HG03066 (cell line): Measurements from ENCODE around the gene CASQ2.

ENCODE experiments used
- ATAC-seq: cut with Tn5 transposase; IDR thresholded peaks from one replicate; pipeline ENCODE4 v1.9.1; 2021; ENCODE audit warnings: low read depth; ENCODE audit not compliant: unreplicated experiment

The CASQ2 gene

DNA sequence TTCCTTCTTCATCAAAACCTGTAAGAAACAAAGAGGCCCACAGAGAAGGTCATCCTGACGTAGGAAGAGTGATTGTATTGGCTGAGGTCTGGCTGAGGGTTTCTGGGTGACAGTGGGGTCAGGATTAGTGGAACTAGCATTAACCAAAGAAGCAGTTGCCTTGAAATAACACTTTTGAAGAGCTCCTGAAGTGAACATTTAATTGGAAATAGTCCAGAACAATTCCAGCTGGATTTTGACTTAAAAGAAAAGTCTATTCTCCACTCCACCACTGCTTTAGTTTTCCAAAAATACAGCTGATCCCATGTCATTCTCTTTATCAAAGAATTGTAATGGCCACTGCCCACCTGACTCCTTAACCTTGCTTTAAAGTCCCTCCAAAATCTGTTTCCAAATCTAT, 27.7 kb downstream of the CASQ2 start:
- no peak for ATAC-seq

DNA sequence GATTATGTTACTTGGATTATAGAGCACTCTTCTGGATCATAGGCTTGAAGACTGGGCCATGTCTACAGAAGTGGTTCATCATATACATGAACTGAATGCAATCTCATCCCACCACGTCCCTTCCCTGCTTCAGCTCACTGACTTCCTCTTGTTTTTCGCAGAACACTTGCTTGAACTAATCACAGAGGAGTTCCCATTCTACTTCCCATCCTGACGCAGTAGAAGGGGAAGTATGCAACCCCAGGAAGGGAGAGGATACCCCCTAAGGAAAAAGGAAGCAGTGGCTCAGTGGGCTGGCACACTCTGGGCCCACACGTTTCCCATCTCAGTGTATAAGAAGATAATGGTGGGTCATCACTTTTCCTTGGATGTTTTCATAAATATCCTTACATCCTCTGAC, 36.2 kb downstream of the CASQ2 start:
- no peak for ATAC-seq

DNA sequence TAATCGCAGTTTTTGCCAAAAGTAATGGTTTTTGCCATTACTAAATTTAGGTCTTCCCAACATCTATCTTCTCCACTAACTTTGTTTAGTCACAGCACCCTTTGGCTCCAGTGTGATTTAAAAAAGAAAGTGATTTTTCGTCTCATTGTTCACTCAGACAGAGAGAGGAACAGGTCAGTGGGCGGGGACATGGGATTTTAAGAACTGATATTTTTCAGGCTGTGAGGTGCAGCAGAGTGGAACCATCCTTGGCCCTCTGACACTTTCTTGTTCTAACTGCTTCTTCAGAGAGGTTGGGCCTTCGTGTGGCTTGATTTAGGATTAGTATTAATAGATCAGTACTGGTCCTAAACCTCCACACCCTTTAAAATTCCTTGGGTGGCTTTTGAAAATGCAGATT, 38.8 kb downstream of the CASQ2 start:
- ATAC-seq: peak; percentile 96

DNA sequence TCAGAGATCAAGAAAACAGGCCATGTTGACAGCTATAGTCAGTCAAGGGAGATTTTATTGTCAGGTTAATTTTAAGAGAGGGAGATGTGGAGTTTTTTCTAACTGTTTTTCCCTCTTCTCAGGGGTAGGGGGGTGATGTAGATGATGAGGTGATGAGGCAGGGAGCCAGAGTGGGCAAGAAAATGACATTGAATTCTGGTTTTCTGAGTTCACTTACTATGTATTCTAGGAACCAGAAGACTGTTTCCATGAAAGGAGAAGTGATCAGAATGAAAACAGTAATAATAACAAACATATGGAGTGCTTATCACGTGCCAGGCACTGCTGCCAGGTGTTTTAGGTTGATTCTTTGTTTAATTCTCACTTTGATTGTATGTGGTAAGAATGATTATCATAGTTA, 40.2 kb downstream of the CASQ2 start:
- ATAC-seq: no peak

DNA sequence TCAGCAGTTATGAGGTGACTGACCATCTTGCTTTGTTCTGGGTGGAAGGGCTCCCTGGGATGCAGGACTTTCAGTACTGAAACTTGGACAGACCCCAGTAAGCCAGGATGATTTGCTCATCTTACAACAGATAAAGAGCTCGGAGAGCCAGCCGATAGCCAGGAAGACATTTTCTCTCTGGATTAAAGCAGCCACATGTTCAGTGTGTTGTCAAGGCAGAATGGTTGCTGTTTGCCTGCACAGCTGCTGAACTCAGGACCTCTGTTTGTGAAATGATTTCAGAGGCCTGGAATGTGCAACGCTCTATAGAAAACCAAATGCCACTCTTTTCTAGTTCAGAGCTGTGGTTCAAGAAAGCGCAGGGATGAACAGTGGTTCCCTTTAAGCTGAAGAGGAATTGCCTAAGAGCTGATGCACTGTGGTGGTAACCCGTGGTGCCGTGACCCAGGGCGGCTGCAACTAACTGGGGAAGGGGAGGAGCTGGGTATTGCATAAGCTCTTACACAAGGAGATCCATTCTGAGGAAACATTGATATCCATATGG, 40.7 kb downstream of the CASQ2 start:
- no peak for ATAC-seq

DNA sequence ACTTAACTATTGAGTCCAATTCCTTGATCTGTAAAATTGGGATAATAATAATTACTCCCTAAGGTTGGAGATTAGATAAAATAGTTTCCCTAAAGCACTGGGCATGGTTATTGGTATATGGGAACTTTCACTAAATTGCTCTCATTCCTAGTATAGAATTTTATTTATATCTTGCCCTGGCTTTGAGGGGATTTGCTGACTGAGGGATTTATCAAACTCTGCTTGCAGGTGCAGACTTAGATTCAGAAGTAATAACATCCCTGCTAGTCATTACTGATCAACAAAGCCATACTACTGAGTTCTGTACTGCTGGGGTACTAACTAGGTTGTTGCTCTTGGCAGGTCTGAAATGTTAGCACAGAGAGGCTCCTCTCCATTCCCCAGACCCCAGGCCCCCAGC, 41.9 kb downstream of the CASQ2 start:
- no peak for ATAC-seq

DNA sequence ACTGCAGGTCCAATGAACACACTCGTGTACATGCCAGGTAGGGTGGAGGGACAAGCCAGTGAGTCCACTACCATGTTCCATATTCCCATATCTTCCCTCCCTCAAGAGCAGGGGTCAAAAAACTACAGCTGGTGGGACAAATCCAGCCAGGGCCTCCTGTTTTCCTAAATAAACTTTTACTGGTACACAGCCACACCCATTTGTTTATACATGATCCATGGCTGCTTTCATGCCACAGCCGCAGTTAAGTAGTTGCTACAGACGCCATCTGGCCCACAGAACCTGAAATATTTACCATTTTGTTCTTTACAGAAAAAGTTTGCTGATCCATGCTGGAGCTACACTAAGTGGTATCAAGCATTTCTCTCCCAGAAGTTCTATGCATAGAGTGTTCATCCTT, 42.4 kb downstream of the CASQ2 start:
- no peak for ATAC-seq

DNA sequence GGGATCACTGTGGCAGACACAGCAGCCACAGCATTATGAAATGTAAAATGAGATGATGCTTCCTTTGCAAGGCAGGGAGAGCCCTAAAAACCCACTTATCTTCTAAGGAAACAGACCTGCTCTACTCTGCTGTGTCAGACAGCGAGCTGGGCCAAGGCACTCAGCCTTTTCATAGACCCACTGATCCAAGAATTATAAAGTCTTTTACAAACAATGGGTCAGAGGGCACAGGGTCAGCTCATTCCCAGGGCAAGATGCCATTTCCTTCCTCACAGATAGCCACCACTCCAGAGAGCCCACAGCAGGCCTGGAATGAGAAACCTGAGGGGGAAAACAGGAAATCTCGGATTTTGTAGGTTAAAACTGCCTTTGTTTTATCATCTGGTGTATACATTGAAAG, 42.9 kb downstream of the CASQ2 start:
- no peak for ATAC-seq

DNA sequence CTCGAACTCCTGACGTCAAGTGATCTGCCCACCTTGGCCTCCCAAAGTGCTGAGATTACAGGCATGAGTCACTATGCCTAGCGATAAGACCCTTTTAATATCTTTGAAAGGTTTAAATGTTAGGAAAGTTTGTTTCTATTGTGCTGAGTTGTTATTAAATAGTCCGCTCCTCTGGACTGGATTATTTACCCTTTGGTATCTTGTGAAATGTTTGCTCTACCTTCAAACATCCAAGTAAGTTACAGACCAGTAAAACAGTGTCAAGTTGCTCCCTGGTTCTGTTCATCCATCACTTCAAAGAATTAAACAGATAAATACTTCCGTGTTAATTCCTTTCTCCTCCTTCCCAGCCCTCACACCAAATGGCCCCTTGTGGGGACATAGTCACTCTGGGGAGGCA, 44.8 kb downstream of the CASQ2 start:
- ATAC-seq: no peak

DNA sequence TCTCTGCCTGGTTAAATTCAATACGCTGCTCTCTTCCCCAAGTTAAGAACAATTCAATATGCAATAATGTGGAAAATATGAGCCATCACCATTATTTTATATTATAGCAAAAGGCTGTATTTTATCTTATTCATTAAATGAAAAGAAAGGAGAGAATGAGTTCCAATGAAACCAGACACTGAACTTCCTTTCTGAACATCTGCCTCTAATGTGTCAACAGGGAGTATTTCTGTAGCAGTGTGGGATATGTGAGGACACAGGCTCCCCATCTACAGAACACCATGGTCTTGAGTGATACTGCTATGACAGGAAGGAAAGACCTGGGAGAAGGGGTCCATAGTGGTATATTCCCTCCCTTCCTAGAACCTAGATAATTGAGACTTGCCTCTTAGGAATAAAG, 46.3 kb downstream of the CASQ2 start:
- ATAC-seq: no peak

DNA sequence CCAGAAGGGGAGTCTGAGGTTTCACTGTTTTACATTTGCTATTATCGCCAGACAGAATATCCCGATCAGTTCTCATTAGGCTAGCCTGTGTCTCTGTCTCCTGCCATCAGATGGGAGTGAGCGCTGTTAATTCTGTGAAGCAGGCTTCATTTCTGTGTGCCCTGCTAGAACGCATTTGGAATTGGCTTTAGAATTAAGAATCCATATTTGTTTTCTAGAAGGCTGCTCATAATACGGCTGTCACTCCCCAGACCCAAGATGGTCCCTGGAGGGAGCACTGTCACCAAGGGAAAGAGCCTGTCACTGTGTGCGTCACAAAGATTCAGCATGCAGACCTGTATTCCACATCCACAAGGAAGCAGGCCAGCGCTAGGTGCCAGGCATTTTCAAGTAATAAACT, 49.2 kb downstream of the CASQ2 start:
- no peak for ATAC-seq

DNA sequence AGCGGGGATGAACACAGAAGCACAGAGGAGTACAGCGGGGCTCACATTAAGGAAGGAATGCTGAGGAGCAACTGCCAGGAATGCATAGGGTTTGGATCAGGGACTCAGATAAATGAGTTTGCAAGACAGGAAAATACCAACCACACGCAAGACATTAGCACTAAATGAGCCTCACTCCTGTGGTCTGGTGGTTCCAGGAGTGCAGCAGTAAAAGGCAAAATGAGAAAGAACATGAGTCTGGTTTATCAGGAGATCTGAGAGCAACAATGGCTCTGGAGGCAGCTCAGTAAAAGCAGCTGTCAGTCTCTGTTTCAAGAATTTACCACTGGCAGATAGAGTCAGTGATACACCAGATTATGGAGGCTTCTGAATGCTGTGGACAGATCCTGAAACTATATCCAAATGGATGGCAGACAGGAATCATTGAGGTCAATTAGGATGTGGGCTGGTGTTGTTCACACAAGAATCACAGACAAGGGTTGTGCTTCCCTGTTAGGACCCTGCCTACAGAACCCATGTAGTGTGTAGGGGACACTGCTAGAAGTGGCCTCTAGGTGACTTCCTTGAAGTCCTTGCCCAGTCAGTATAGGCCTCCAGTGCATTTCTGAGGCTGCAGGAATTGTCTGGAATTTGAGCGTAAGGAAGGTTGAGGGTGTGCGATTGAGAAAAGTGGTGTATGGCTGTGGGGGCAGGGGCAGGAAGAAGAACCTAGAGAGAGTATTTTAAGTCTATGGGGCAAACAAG, 50.3 kb downstream of the CASQ2 start:
- ATAC-seq: no peak

DNA sequence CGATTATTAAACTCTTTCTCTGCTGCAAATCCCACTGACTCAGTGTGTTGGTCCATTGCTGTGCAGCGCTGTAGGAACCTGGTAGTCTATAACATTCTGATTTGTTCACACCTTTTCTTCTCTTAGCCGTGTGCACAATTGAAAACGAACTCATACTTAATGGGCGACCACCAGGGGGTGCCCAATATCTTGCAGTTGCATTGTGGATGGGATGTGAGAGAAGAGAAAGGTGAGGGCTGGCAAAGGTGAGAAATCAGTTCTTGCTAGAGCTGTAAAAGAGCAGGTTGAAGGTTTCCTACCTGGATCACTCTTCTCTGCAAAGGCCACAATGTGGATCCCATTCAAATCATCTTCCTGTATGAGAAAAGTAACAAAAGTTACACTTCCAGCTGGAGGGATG, 51.0 kb downstream of the CASQ2 start:
- no peak for ATAC-seq

DNA sequence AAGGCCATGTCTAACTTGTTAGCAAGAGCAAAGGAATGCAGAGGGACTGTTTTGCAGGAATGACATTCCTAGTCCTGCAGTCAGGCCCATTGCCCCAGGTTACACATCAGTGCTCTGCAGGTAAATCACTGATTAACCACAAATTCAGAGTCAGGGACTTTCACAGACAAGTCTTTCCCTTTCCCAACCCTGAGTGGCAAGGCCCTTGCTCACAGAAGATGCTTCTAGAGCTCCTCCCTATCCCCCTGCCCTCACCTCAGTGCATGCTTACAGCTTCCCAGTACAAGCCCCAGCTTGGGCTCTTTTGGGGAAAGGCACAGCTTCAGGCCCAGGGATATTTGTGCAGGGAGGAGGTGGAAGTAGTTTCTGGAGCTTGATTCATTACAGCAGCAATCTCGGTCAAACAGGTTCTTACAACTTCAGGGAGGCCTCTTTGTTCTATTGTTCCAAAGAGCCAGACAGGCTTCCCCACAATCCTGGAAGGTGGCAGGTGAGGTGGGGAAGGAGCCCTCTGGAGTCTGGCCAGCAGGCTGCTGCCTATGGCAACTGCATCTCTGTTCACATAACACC, 53.9 kb downstream of the CASQ2 start:
- ATAC-seq: no peak

DNA sequence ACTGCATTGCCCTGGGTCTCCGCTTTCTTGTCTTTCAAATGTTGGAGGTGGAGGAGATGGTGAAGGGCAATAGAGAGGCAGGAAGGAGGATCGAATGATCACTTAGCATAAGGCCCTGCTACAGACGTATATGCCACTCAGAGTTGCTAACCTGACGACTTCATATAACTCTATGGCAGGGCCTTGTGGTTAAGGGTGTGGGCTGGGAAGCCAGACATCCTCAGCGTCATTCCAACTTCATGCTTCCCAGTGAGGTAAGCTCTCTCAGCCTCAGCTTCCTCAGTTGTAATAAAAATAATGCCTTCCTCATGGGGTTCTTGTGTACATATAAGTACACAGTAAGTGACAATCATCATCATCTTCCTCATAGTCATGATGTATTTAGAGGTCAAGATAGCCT, 54.6 kb downstream of the CASQ2 start:
- ATAC-seq: no peak

DNA sequence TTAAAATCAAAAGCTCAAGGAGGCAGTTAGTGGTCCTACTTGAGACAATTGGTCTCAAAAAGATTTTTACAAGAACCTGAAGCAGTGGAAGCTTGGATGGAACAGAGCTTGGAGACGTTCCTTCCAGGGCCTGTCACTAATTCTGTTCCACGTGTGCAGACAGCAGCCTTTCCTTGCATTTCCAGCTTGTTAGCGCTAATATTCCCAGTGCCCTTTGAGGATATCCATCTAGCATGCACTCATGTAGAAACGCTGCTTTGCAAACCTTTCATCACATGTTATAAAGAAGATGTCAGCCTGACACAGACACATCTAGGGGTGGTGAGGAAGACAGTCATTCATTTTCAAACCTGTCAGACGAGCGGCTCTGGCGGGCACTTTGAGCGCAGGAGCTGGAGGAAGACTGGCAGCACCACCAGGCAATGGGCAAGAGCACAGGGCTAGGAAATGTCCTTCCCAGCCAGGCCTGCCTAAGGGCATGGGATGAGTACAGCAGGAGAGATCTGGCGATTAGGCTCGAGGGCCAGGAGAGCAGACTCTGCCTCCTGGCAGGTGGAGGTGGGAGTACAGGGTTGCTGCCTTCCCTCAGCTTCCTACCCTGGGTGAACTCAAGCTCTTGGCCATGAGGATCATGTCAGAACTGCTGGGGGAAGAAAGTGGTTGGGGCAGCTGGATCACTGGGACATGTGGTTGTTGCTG, 55.5 kb downstream of the CASQ2 start:
- ATAC-seq: no peak

DNA sequence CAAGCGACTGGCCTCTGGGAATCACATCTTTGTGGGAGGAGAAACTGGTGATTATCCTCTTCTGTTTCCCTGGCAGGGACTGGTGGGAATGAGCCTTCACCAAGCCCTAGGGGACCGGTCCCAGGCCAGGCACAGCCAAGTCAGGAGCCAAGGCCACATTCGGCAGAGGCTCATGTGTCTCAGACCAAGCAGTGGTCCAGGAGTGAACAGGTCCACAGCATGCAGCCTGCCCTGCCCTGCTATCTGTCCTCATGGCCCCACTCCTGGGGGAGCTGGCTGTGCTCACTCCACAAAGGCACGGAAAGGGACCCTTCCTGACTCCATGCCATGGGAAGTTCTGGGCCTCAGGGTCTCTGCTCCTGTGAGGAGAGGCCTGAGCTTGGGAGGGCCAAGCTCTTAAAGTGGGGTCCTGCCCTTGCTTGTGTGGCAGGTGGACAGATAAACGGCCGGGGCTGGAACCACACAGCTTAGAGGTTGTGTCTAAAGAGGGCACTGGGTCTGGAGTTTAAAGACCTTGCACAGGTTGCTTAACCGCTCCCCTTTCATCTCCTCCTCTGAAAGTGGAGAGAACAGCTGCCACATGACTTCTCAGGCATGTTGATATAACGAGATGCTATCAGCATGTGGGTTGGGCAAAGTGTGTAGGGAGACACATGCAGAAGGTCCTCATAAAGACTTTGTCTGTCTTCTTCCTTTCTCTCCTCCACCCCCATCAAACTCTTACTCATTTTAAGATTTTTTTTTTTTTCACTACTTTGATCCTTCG, 57.5 kb downstream of the CASQ2 start:
- ATAC-seq: no peak

DNA sequence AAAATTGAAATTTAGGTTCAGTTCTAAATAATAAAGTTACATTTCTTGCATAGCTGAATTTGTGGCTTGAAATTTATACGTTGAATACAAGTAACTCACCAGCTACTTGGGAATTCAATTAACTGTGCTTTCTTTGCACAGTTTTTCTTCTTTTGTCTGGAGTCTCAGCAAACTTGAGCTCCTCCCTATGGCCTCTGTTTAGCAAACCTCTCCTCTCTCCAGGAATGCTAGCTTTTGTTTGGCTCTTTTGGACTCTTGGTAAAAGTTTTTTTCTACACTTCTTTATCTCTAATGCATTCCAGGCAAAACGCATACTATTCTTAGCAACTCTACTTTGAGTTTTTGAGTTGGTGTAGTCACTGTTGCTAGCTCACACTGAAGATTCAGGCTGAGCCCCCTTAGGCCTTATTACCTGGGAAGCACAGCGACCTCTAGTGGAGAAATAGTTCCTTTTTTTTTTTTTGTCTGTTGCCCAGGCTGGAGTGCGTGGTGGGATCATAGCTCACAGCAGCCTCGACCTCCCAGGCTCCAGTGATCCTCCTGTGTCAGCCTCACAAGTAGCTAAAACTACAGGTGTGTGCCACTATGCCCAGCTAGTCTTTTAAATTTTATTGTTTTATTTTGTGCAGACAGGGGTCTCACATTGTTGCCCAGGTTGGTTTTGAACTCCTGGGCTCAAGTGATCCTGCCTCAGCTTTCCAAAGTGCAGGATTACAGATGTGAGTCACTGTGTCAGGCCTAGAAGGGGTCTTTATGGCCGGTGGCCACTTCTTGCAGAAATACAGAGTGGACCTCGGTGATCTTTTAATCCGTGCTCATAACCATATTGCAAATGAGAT, 61.7 kb downstream of the CASQ2 start:
- ATAC-seq: no peak

DNA sequence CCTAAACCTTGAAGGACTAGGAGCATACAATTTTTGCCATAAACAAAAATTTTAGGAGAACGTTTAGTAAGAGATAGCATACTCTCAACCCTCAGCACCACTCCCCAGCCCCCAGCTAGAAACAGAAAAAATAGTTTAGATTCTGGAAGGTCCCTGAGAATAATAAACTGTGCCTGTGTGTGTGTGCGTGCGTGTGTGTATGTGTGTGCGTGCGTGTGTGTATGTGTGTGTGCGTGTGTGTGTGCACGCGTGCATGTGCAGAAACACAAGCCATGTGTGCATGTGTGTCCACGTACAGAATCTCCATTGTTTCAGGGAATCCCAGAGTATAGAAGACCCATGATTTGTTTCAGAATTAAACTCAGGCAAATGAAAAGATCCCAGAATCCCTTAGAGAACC, 62.6 kb downstream of the CASQ2 start:
- ATAC-seq: no peak
